Measurements from ENCODE around the gene TRDN.
"Not testable (repeated sequence)": the region's sequence is repeated elsewhere in the genome, so short reads cannot be mapped to it uniquely, and the experiment has no call there.

TRDN gene

GRCh38 chr6:123233336-123233735, 403.4 kb downstream of the TRDN start:
- Histone ChIP-seq H2AFZ (ENCODE audit: low read length, unreplicated experiment) (no peak overlapping the region), H3K4me3 (ENCODE audit: low read depth, low read length) (no peak overlapping the region), H3K79me2 (ENCODE audit: control insufficient read depth, insufficient read depth, low read length, unreplicated experiment) (no peaks in the 10 kb centered on the region), H3K4me1 (ENCODE audit: control insufficient read depth, insufficient read depth, low read length, unreplicated experiment) (no peaks in the 10 kb centered on the region), H3K27me3 (ENCODE audit: insufficient read depth, low read length) (peaks cover 20% of the 10 kb centered on the region; the same call in 1 of the 2 replicates), H3K27ac (ENCODE audit: low read depth, low read length) (no peak overlapping the region), H3K36me3 (ENCODE audit: insufficient read depth, low read length) (no peaks in the 10 kb centered on the region)

GRCh38 chr6:123227789-123228188, 409.0 kb downstream of the TRDN start:
- not testable (repeated sequence) for H3K4me1 ChIP-seq (ENCODE audit: control insufficient read depth, insufficient read depth, low read length, unreplicated experiment); H3K27ac ChIP-seq (ENCODE audit: low read depth, low read length)

GRCh38 chr6:123226398-123226797, 410.4 kb downstream of the TRDN start:
- Histone ChIP-seq H3K79me2 (ENCODE audit: control insufficient read depth, insufficient read depth, low read length, unreplicated experiment) (no peaks in the 10 kb centered on the region), H3K4me1 (ENCODE audit: control insufficient read depth, insufficient read depth, low read length, unreplicated experiment) (no peaks in the 10 kb centered on the region), H3K27ac (ENCODE audit: low read depth, low read length) (no peak overlapping the region), H3K36me3 (ENCODE audit: insufficient read depth, low read length) (no peaks in the 10 kb centered on the region), H3K4me3 (ENCODE audit: low read depth, low read length) (no peak overlapping the region), H2AFZ (ENCODE audit: low read length, unreplicated experiment) (no peak overlapping the region), H3K27me3 (ENCODE audit: insufficient read depth, low read length) (peaks cover 3% of the 10 kb centered on the region; the same call in 1 of the 2 replicates)

More at GRCh38 chr6:123227789-123228188, 409.0 kb downstream of the TRDN start:
- H3K79me2 ChIP-seq (ENCODE audit: control insufficient read depth, insufficient read depth, low read length, unreplicated experiment); H3K36me3 ChIP-seq (ENCODE audit: insufficient read depth, low read length); H3K4me3 ChIP-seq (ENCODE audit: low read depth, low read length); H2AFZ ChIP-seq (ENCODE audit: low read length, unreplicated experiment): not testable (repeated sequence)
- H3K27me3 ChIP-seq (ENCODE audit: insufficient read depth, low read length), result peaks cover 13% of the 10 kb centered on the region; the same call in 1 of the 2 replicates

GRCh38 chr6:123224077-123224476, 412.7 kb downstream of the TRDN start:
- Histone ChIP-seq H3K36me3 (ENCODE audit: insufficient read depth, low read length) (no peaks in the 10 kb centered on the region), H3K4me1 (ENCODE audit: control insufficient read depth, insufficient read depth, low read length, unreplicated experiment) (no peaks in the 10 kb centered on the region), H3K4me3 (ENCODE audit: low read depth, low read length) (no peak overlapping the region), H2AFZ (ENCODE audit: low read length, unreplicated experiment) (no peak overlapping the region), H3K27ac (ENCODE audit: low read depth, low read length) (no peak overlapping the region), H3K27me3 (ENCODE audit: insufficient read depth, low read length) (no peaks in the 10 kb centered on the region), H3K79me2 (ENCODE audit: control insufficient read depth, insufficient read depth, low read length, unreplicated experiment) (no peaks in the 10 kb centered on the region)

- no peaks in the 10 kb centered on the region for H3K4me1 ChIP-seq (ENCODE audit: control insufficient read depth, insufficient read depth, low read length, unreplicated experiment)
- H2AFZ ChIP-seq (ENCODE audit: low read length, unreplicated experiment), result no peak overlapping the region
- H3K79me2 ChIP-seq (ENCODE audit: control insufficient read depth, insufficient read depth, low read length, unreplicated experiment), result no peaks in the 10 kb centered on the region
- H3K27ac ChIP-seq (ENCODE audit: low read depth, low read length), result no peak overlapping the region
- H3K27me3 ChIP-seq (ENCODE audit: insufficient read depth, low read length), result no peaks in the 10 kb centered on the region
- no peak overlapping the region for H3K4me3 ChIP-seq (ENCODE audit: low read depth, low read length)
- H3K36me3 ChIP-seq (ENCODE audit: insufficient read depth, low read length), result no peaks in the 10 kb centered on the region
These were observed 413.3 kb downstream of the TRDN start for GRCh38 chr6:123223461-123223860.

- Histone ChIP-seq H3K36me3 (ENCODE audit: insufficient read depth, low read length) (no peaks in the 10 kb centered on the region), H3K27ac (ENCODE audit: low read depth, low read length) (no peak overlapping the region), H3K4me3 (ENCODE audit: low read depth, low read length) (no peak overlapping the region), H3K27me3 (ENCODE audit: insufficient read depth, low read length) (no peaks in the 10 kb centered on the region), H2AFZ (ENCODE audit: low read length, unreplicated experiment) (peak overlapping the region; percentile 17), H3K79me2 (ENCODE audit: control insufficient read depth, insufficient read depth, low read length, unreplicated experiment) (no peaks in the 10 kb centered on the region), H3K4me1 (ENCODE audit: control insufficient read depth, insufficient read depth, low read length, unreplicated experiment) (no peaks in the 10 kb centered on the region)
These were observed 421.5 kb downstream of the TRDN start for GRCh38 chr6:123215211-123215610.

- no peaks in the 10 kb centered on the region for H3K79me2 ChIP-seq (ENCODE audit: control insufficient read depth, insufficient read depth, low read length, unreplicated experiment)
- H2AFZ ChIP-seq (ENCODE audit: low read length, unreplicated experiment), result no peak overlapping the region
- no peak overlapping the region for H3K4me3 ChIP-seq (ENCODE audit: low read depth, low read length)
- no peak overlapping the region for H3K27ac ChIP-seq (ENCODE audit: low read depth, low read length)
- no peaks in the 10 kb centered on the region for H3K36me3 ChIP-seq (ENCODE audit: insufficient read depth, low read length)
- H3K4me1 ChIP-seq (ENCODE audit: control insufficient read depth, insufficient read depth, low read length, unreplicated experiment), result no peaks in the 10 kb centered on the region
- no peaks in the 10 kb centered on the region for H3K27me3 ChIP-seq (ENCODE audit: insufficient read depth, low read length)
These were observed 422.3 kb downstream of the TRDN start for GRCh38 chr6:123214433-123214832.

GRCh38 chr6:123213921-123214320, 422.8 kb downstream of the TRDN start:
- no peak overlapping the region for H3K27ac ChIP-seq (ENCODE audit: low read depth, low read length)
- H3K4me1 ChIP-seq (ENCODE audit: control insufficient read depth, insufficient read depth, low read length, unreplicated experiment), result no peaks in the 10 kb centered on the region
- no peaks in the 10 kb centered on the region for H3K27me3 ChIP-seq (ENCODE audit: insufficient read depth, low read length)
- H3K79me2 ChIP-seq (ENCODE audit: control insufficient read depth, insufficient read depth, low read length, unreplicated experiment), result no peaks in the 10 kb centered on the region
- no peak overlapping the region for H3K4me3 ChIP-seq (ENCODE audit: low read depth, low read length)
- H2AFZ ChIP-seq (ENCODE audit: low read length, unreplicated experiment), result no peak overlapping the region
- no peaks in the 10 kb centered on the region for H3K36me3 ChIP-seq (ENCODE audit: insufficient read depth, low read length)

- Histone ChIP-seq H3K4me3 (ENCODE audit: low read depth, low read length) (no peak overlapping the region), H2AFZ (ENCODE audit: low read length, unreplicated experiment) (no peak overlapping the region), H3K27ac (ENCODE audit: low read depth, low read length) (no peak overlapping the region), H3K36me3 (ENCODE audit: insufficient read depth, low read length) (no peaks in the 10 kb centered on the region), H3K79me2 (ENCODE audit: control insufficient read depth, insufficient read depth, low read length, unreplicated experiment) (no peaks in the 10 kb centered on the region), H3K27me3 (ENCODE audit: insufficient read depth, low read length) (no peaks in the 10 kb centered on the region), H3K4me1 (ENCODE audit: control insufficient read depth, insufficient read depth, low read length, unreplicated experiment) (no peaks in the 10 kb centered on the region)
These were observed 424.8 kb downstream of the TRDN start for GRCh38 chr6:123211777-123212545.

GRCh38 chr6:123210645-123211044, 426.1 kb downstream of the TRDN start:
- H3K27me3 ChIP-seq (ENCODE audit: insufficient read depth, low read length), result no peaks in the 10 kb centered on the region
- no peak overlapping the region for H3K27ac ChIP-seq (ENCODE audit: low read depth, low read length)
- no peaks in the 10 kb centered on the region for H3K36me3 ChIP-seq (ENCODE audit: insufficient read depth, low read length)
- H3K4me1 ChIP-seq (ENCODE audit: control insufficient read depth, insufficient read depth, low read length, unreplicated experiment), result no peaks in the 10 kb centered on the region
- H3K79me2 ChIP-seq (ENCODE audit: control insufficient read depth, insufficient read depth, low read length, unreplicated experiment), result no peaks in the 10 kb centered on the region
- no peak overlapping the region for H2AFZ ChIP-seq (ENCODE audit: low read length, unreplicated experiment)
- no peak overlapping the region for H3K4me3 ChIP-seq (ENCODE audit: low read depth, low read length)

- no peaks in the 10 kb centered on the region for H3K36me3 ChIP-seq (ENCODE audit: insufficient read depth, low read length)
- no peak overlapping the region for H3K4me3 ChIP-seq (ENCODE audit: low read depth, low read length)
- no peak overlapping the region for H3K27ac ChIP-seq (ENCODE audit: low read depth, low read length)
- no peaks in the 10 kb centered on the region for H3K4me1 ChIP-seq (ENCODE audit: control insufficient read depth, insufficient read depth, low read length, unreplicated experiment)
- H2AFZ ChIP-seq (ENCODE audit: low read length, unreplicated experiment), result no peak overlapping the region
- H3K27me3 ChIP-seq (ENCODE audit: insufficient read depth, low read length), result no peaks in the 10 kb centered on the region
- no peaks in the 10 kb centered on the region for H3K79me2 ChIP-seq (ENCODE audit: control insufficient read depth, insufficient read depth, low read length, unreplicated experiment)
These were observed 428.7 kb downstream of the TRDN start for GRCh38 chr6:123207967-123208510.

All from ACC112 (cell line).